Lower leg skin (tissue), 4 donors: ENCODE results near the gene TAF1C. TPM values are rescaled to one million over a fixed set of nuclear protein-coding genes. Genes with fewer than 3 reads are reported as not detected.

ENCODE experiments used
- DNase-seq, 2 donors: peaks; one replicate each; pipeline ENCODE4 v3.0.0-alpha.2; 2019; ENCODE audit warnings: low spot score in 2 of 2
- H3K4me3 ChIP-seq: fragments of 200-600 bp; sonication (generic); 2 replicates; pipeline ENCODE4 v1.5.1; 2017; ENCODE audit warnings: mild to moderate bottlenecking, low read depth; ENCODE audit not compliant: poor library complexity, severe bottlenecking
- CTCF ChIP-seq, 3 donors: fragments of 450-650 bp; IDR thresholded peaks; one replicate each; pipeline ENCODE4 v1.5.1; 2016; ENCODE audit warnings: antibody characterized with exemption in 3 of 3, mild to moderate bottlenecking in 3 of 3, moderate library complexity in 2 of 3
- POLR2A ChIP-seq, 2 donors: fragments of 450-650 bp; IDR thresholded peaks; one replicate each; pipeline ENCODE4 v1.6.1; 2016 to 2017; ENCODE audit warnings: antibody characterized with exemption in 2 of 2, mild to moderate bottlenecking in 1 of 2, moderate library complexity in 1 of 2
- WGBS, 2 donors: methylation state at CpG; one replicate each; pipeline ENCODE4 v1.1.5; 2018; 5-methylcytosine and 5-hydroxymethylcytosine counted together
- intact Hi-C: fragments of 100-400 bp; cut with DNase I; formaldehyde crosslinking; loops from one replicate; pipeline ENCODE4 v1.15.0; 2023; ENCODE audit warnings: low total_unique reads
- total RNA-seq, 4 donors: library from RNA; depleted of rRNA; stranded (reverse); fragments of >200 nt; gene quantifications; one replicate each; pipeline ENCODE4 v1.1.0, GENCODE V29; 2016

TAF1C gene
- total RNA-seq, 4 donors from 2014 or later: 35.8 to 41.8 (median 36.5) TPM

- DNase-seq: no peak
- H3K4me3 ChIP-seq: no peak overlapping the region
- intact Hi-C loops: no loop called here
- TF ChIP-seq POLR2A (IDR thresholded peaks at IDR 0.05): no peak
- no peak for TF ChIP-seq CTCF (IDR thresholded peaks at IDR 0.05)
- 91 to 93% methylated on average over 11 of the region's 11 CpGs for WGBS, 2 donors
Observed at GRCh38 chr16:84136331-84137125, 50.3 kb downstream of the TAF1C start.

- WGBS, 2 donors: 87 to 90% methylated on average over 7 of the region's 7 CpGs
- TF ChIP-seq POLR2A (IDR thresholded peaks at IDR 0.05): no peak
- no peak for TF ChIP-seq CTCF (IDR thresholded peaks at IDR 0.05)
- no peak overlapping the region for H3K4me3 ChIP-seq
Observed at GRCh38 chr16:84132527-84133285, 54.2 kb downstream of the TAF1C start.

GRCh38 chr16:84131117-84131516 lies 55.7 kb downstream of the TAF1C start:
- DNase-seq: no peak
- 81 to 88% methylated on average over 5 of the region's 5 CpGs for WGBS, 2 donors
- intact Hi-C loops: no loop called here
- no peak overlapping the region for H3K4me3 ChIP-seq
- no peak for TF ChIP-seq POLR2A (IDR thresholded peaks at IDR 0.05)

More at GRCh38 chr16:84132527-84133285, 54.2 kb downstream of the TAF1C start:
- intact Hi-C loops: no loop called here
- DNase-seq: no peak

Other genes with a start within 250 kb of the TAF1C start
- gene OSGIN1, start 233.8 kb downstream of the TAF1C start, total RNA-seq: 1 to 10 TPM; 1.1 to 3.2 (median 2.4) TPM
- not detected for gene NECAB2, start 218.8 kb downstream of the TAF1C start, total RNA-seq
- gene SLC38A8, start 144.3 kb downstream of the TAF1C start, total RNA-seq: not detected
- gene MBTPS1, start 70.1 kb downstream of the TAF1C start, total RNA-seq: 10 to 100 TPM; 57.0 to 98.8 (median 81.4) TPM
- 10 to 100 TPM in 3 of 4 donors, 1 to 10 TPM in 1; 8.0 to 14.2 (median 12.0) TPM for gene HSDL1, start 41.9 kb downstream of the TAF1C start, total RNA-seq
- 1 to 10 TPM in 1 of 4 donors, under 1 TPM in 1, not detected in 2; 0.71 to 1.0 TPM for gene DNAAF1, start 41.7 kb downstream of the TAF1C start, total RNA-seq
- gene ADAD2, start 4.1 kb upstream of the TAF1C start, total RNA-seq: 1 to 10 TPM in 1 of 4 donors, under 1 TPM in 1, not detected in 2; 0.96 to 1.2 TPM
- not detected for gene KCNG4, start 53.0 kb upstream of the TAF1C start, total RNA-seq
- 1 to 10 TPM in 2 of 4 donors, under 1 TPM in 1, not detected in 1; 0.91 to 2.2 (median 1.3) TPM for gene WFDC1, start 107.8 kb upstream of the TAF1C start, total RNA-seq
- 100 to 1,000 TPM in 1 of 4 donors, 10 to 100 TPM in 3; 51.7 to 133 (median 57.7) TPM for gene ATP2C2, start 181.5 kb upstream of the TAF1C start, total RNA-seq